ENCODE data around the gene LIMS1.

- TF ChIP-seq CTCF (IDR thresholded peaks at IDR 0.05) (no peak), SIN3A (IDR thresholded peaks at IDR 0.05; ENCODE audit: borderline replicate concordance, insufficient read depth, low read depth, low read length) (no peak)
These were observed 76.8 kb downstream of the LIMS1 start for GRCh38 chr2:108611021-108611420.
